Osteoblast (primary cell): Measurements from ENCODE around the gene ACAD8. TPM values are rescaled to one million over a fixed set of nuclear protein-coding genes. Genes with fewer than 3 reads are reported as not detected.

Experiments used
- DNase-seq: peaks from one replicate; pipeline ENCODE4 v3.0.0; 2011; ENCODE audit warnings: low spot score, mixed read lengths; ENCODE audit not compliant: insufficient read length; ENCODE audit errors: missing footprints
- H2AFZ ChIP-seq: 2 replicates; pipeline ENCODE4 v1.6.0; 2011; ENCODE audit warnings: mild to moderate bottlenecking, low read length
- H3K27ac ChIP-seq: 2 replicates; pipeline ENCODE4 v1.5.1; 2011; ENCODE audit warnings: mild to moderate bottlenecking, low read depth, low read length, moderate library complexity
- H3K27me3 ChIP-seq: 2 replicates; pipeline ENCODE4 v1.6.0; 2012; ENCODE audit warnings: mild to moderate bottlenecking, control low read depth, inconsistent platforms, low read length, moderate library complexity; ENCODE audit not compliant: insufficient read depth
- H3K36me3 ChIP-seq: 2 replicates; pipeline ENCODE4 v1.5.1; 2011; ENCODE audit warnings: mild to moderate bottlenecking, low read length, control low read depth, moderate library complexity; ENCODE audit not compliant: insufficient read depth
- H3K4me1 ChIP-seq: 2 replicates; pipeline ENCODE4 v1.5.1; 2011; ENCODE audit warnings: mild to moderate bottlenecking, low read length, control low read depth, moderate library complexity; ENCODE audit not compliant: insufficient read depth
- H3K4me2 ChIP-seq: 2 replicates; pipeline ENCODE4 v1.6.0; 2011; ENCODE audit warnings: mild to moderate bottlenecking, low read length; ENCODE audit not compliant: insufficient read depth
- H3K4me3 ChIP-seq: fragments of 200-600 bp; sonication (generic); 3 replicates; pipeline ENCODE4 v1.5.1; 2012; ENCODE audit warnings: mild to moderate bottlenecking, low read length, inconsistent platforms; ENCODE audit not compliant: insufficient read depth
- H3K79me2 ChIP-seq: 2 replicates; pipeline ENCODE4 v1.6.0; 2012; ENCODE audit warnings: mild to moderate bottlenecking, low read length, control low read depth, inconsistent platforms; ENCODE audit not compliant: insufficient read depth
- H3K9me3 ChIP-seq: 2 replicates; pipeline ENCODE4 v1.5.1; 2011; ENCODE audit warnings: low read depth, low read length, control low read depth
- H4K20me1 ChIP-seq: 2 replicates; pipeline ENCODE4 v1.6.0; 2012; ENCODE audit warnings: mild to moderate bottlenecking, low read length, control low read depth; ENCODE audit not compliant: insufficient read depth
- CTCF ChIP-seq: IDR thresholded peaks from 2 replicates; pipeline ENCODE4 v1.5.1; 2011; ENCODE audit warnings: mild to moderate bottlenecking, low read depth, low read length, moderate library complexity; ENCODE audit errors: extremely low read depth
- total RNA-seq: library from RNA; depleted of rRNA; stranded (reverse); fragments of >200 nt; gene quantifications from 2 replicates; pipeline ENCODE4 v1.2.3, GENCODE V29; 2012

The ACAD8 gene
- total RNA-seq, 1 donor: 17.7 TPM

GRCh38 chr11:134248910-134249480, 4.4 kb upstream of the ACAD8 start:
- no peak for DNase-seq

DNA sequence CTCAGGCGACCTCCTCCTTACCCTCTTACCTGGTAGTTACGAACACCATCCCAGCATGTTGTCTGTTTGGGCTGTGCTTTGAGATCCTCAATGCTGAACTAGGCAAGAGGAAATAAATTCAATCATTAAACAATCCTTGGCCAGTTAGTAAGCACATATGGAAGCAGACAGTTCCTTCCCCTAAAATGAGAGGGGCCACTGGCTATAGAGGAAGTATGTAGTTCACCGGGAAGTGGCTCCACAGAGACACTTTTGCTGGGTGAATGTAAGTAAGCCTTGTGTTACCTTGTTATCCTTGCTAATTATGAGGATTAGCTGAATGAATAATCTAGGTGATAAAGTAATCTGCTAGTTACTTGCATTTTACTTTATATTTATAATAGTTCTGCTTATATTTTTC, 3.1 kb upstream of the ACAD8 start:
- Histone ChIP-seq H3K27me3 (no peaks in the 10 kb centered on the region), H3K27ac (no peak overlapping the region), H3K4me2 (no peak overlapping the region), H4K20me1 (no peaks in the 10 kb centered on the region), H3K4me3 (no peak overlapping the region), H3K9me3 (no peaks in the 10 kb centered on the region), H3K79me2 (peaks cover 27% of the 10 kb centered on the region), H2AFZ (no peak overlapping the region), H3K4me1 (peaks cover 16% of the 10 kb centered on the region), H3K36me3 (peaks cover 52% of the 10 kb centered on the region)
- DNase-seq: no peak
- TF ChIP-seq CTCF: no peak

More at GRCh38 chr11:134248910-134249480, 4.4 kb upstream of the ACAD8 start:
- no peak overlapping the region for H3K4me3 ChIP-seq
- H3K4me2 ChIP-seq: no peak overlapping the region
- H2AFZ ChIP-seq: no peak overlapping the region
- H4K20me1 ChIP-seq: no peaks in the 10 kb centered on the region
- no peaks in the 10 kb centered on the region for H3K27me3 ChIP-seq
- H3K9me3 ChIP-seq: no peaks in the 10 kb centered on the region
- peaks cover 9% of the 10 kb centered on the region for H3K4me1 ChIP-seq
- H3K79me2 ChIP-seq: peaks cover 16% of the 10 kb centered on the region
- H3K36me3 ChIP-seq: peaks cover 64% of the 10 kb centered on the region
- H3K27ac ChIP-seq: no peak overlapping the region
- no peak for TF ChIP-seq CTCF

DNA sequence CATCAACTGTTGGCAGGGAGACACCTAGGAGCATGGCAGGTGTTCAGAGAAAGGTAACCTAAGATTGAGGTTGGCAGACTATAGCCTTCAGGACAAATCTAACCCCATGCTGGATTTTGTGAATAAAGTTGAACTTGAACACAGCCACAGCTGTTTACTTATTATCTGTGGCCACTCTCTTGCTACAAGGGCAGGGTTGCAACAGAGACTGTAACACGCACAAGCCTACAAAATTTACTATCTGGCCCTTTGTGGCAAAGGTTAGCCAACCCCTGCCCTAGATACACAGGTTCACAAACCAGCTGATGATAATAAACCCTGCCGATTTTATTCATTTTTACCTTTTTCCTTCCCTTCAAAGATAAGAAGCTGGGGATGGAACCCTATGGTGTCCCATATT, 2.7 kb upstream of the ACAD8 start:
- DNase-seq: no peak

More for the DNA sequence above, 2.7 kb upstream of the ACAD8 start:
- no peak overlapping the region for H3K4me2 ChIP-seq
- H3K4me1 ChIP-seq: peaks cover 16% of the 10 kb centered on the region
- no peaks in the 10 kb centered on the region for H4K20me1 ChIP-seq
- TF ChIP-seq CTCF: no peak
- H3K79me2 ChIP-seq: peaks cover 32% of the 10 kb centered on the region
- peaks cover 51% of the 10 kb centered on the region for H3K36me3 ChIP-seq
- no peak overlapping the region for H3K27ac ChIP-seq
- H3K9me3 ChIP-seq: no peaks in the 10 kb centered on the region
- no peak overlapping the region for H3K4me3 ChIP-seq
- no peak overlapping the region for H2AFZ ChIP-seq
- no peaks in the 10 kb centered on the region for H3K27me3 ChIP-seq
